Suprapubic skin (tissue), 3 donors: Measurements from ENCODE around the gene IFT43.

Experiments used
- POLR2AphosphoS5 ChIP-seq, 3 donors: sonication (generic); formaldehyde crosslinking; IDR thresholded peaks; one replicate each; pipeline ENCODE4 v1.6.1; 2017; ENCODE audit warnings: antibody characterized with exemption in 3 of 3
- TF ChIP-seq, protein P1 (sequence below), 2 donors: fragments of 200-600 bp in 1 of 2; fragments of 450-650 bp in 1 of 2; sonication (generic) in 1 of 2; IDR thresholded peaks; one replicate each; pipeline ENCODE4 v1.5.1; 2016 to 2019; ENCODE audit warnings: antibody characterized with exemption in 2 of 2, mild to moderate bottlenecking in 1 of 2, moderate library complexity in 1 of 2

DNA sequence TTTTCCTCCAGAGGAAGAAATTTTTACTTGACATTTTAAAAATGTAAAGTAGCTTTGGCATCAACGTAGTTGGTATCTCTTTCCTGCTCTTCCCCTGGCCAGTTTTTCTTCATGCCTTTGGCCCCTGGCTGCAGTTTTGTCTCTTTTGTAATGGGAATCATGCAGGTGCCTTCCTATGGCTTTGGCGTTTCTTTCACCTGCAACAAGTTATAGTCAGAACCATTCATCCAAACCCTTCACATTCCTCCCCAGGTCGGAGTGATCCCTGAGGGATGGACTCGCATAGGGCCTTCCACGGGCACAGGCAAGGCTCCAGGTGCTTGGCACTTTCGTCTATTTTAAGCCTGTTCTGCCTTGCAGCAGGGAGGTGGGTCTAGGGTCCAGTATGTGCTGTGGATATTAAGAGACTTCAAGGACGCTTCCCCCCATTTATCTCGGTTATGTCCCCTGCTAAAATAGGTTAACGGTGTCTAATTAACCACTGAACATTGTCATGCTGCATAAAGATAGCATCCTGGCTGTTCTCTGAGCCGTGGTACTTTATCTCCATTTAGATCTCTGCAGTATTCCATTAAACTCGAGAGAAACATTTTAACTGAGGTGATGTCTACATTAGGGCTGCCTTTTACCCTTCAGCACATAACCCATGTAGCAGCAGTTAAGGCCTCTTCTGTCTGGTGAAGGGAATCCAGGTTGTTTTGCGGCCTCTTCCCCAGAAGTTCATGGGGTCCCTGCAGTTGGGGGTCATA, 66.3 kb downstream of the IFT43 start:
- TF ChIP-seq, protein P1, sequence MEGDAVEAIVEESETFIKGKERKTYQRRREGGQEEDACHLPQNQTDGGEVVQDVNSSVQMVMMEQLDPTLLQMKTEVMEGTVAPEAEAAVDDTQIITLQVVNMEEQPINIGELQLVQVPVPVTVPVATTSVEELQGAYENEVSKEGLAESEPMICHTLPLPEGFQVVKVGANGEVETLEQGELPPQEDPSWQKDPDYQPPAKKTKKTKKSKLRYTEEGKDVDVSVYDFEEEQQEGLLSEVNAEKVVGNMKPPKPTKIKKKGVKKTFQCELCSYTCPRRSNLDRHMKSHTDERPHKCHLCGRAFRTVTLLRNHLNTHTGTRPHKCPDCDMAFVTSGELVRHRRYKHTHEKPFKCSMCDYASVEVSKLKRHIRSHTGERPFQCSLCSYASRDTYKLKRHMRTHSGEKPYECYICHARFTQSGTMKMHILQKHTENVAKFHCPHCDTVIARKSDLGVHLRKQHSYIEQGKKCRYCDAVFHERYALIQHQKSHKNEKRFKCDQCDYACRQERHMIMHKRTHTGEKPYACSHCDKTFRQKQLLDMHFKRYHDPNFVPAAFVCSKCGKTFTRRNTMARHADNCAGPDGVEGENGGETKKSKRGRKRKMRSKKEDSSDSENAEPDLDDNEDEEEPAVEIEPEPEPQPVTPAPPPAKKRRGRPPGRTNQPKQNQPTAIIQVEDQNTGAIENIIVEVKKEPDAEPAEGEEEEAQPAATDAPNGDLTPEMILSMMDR (IDR thresholded peaks at IDR 0.05): no peak
- no peak for TF ChIP-seq POLR2AphosphoS5 (IDR thresholded peaks at IDR 0.05)
